Activated T-helper 9 cell treated with anti-CD3 and anti-CD28 coated beads, Interleukin-2, amount 50 U/mL, for 16 hours (primary cell): Measurements from ENCODE around the gene IRF2BP2.

ENCODE experiments used
- DNase-seq: peaks from one replicate; pipeline ENCODE4 v3.0.0-alpha.2; 2020; ENCODE audit warnings: low read depth

Gene IRF2BP2

DNA sequence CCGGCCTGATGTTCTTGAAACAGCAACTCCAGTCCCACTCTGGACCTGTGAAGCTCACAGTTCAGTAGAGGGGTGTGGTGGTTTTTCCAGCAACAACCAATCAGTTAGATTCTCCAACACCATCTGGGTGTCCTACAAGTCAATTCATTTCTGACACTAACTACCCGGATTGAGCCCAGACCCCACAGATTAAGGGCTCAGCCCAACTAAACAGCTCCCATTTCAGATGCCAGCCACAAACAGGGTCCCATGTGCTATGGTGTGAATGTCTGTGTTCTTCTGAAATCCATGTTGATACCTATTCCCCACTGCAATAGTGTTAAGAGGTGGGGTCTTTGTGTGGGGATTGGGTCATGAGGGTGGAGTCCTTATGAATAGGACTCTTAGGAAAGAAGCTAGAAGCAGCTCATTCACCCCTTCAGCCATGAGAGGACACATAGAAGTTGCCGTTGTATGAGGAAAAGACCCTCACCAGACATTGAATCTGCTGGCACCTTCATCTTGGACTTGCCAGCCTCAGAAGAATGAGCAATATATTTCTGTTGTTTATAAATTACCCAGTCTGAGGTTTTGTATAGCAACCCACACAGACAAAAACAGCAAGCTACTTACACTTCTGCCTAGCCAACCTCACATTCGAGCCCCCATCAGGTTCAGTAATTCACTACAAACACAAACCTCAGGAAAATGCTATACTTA lies 53.6 kb downstream of the IRF2BP2 start:
- DNase-seq, result no peak

DNA sequence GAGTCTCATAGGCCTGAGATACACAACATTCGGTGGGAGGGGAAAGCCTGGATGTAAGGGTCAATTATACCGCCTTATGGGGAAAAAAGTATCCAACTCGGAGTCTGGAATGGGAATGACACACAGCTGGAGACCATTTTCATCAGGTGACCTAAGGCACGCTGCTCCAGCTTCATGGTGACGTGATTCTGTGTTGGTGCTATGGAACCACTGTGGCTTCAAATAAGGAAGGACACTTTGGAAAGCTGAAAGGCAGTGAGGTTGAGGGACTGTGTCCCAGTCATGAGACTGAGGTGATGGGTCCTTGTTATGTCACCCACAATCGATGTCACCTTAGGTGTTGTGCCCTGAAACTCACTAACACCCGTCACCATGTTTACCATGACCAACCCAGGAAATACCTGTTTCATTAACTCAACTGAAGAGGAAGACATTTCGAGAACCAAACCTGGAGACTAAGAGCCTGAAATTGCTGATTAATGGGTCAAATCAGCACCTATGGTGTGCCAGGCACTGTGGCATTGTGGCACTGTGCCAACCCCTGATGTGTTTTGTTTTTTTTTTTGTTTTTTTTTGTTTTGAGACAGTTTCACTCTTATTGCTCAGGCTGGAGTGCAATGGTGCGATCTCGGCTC lies 54.5 kb downstream of the IRF2BP2 start:
- DNase-seq, result no peak

DNA sequence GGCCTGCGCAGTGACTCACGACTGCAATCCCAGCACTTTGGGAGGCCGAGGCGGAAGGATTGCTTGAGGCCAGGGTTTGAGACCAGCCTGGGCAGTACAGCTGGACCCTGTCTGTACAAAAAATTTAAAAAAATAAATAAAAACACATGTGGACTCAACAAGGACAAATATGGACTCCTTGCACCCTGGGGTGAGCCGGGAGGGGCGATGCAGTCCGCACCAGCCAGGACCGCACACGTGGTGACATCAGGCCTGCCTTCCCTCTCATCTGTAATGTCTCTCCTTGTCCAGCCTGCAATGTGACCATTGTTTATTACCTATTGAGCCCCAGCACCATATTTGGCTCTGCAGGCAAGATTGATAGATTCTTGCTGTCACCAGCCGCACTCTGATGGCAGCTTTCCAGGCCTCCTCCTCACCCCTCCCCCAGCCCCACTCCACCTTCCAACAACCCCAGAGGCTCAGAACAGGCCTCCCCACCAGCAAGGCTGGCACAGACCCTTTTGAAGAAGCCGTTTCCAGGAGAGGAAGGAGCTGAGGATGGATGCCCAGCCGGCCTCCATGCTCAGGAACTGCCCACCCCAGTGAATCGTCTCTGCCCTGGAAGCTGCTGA lies 55.2 kb downstream of the IRF2BP2 start:
- DNase-seq, result no peak
